ENCODE results near the gene PPP2R3B.
"Not testable (repeated sequence)": the region's sequence is repeated elsewhere in the genome, so short reads cannot be mapped to it uniquely, and the experiment has no call there.

PPP2R3B gene

GRCh38 chrX:327660-328126 lies 59.0 kb downstream of the PPP2R3B start:
- no peak overlapping the region for H3K27ac ChIP-seq
- DNase-seq (ENCODE audit: low read depth, low spot score), result no peak

GRCh38 chrX:324664-325063 lies 62.0 kb downstream of the PPP2R3B start:
- not testable (repeated sequence) for H3K27ac ChIP-seq; DNase-seq (ENCODE audit: low read depth, low spot score)

- H3K27ac ChIP-seq, result no peak overlapping the region
- DNase-seq (ENCODE audit: low read depth, low spot score), result peak; percentile 100
Measured at GRCh38 chrX:323721-324628, 62.7 kb downstream of the PPP2R3B start.

- DNase-seq (ENCODE audit: low read depth, low spot score), result no peak
- peak overlapping the region; percentile 88 for H3K27ac ChIP-seq
Measured at GRCh38 chrX:320126-320783, 66.5 kb downstream of the PPP2R3B start.

- no peak for DNase-seq (ENCODE audit: low read depth, low spot score)
Measured at GRCh38 chrX:319579-320125, 67.1 kb downstream of the PPP2R3B start.

GRCh38 chrX:318739-319578 lies 67.7 kb downstream of the PPP2R3B start, which contains the start of gene GTPBP6:
TSS of gene GTPBP6 (minus strand) at chrX:318796. CDS start at chrX:318787, 9 bp downstream.
- H3K27ac ChIP-seq, result peak within 1 kb of the TSS; percentile 88
- DNase-seq (ENCODE audit: low read depth, low spot score), result peak; percentile 99

More at GRCh38 chrX:319579-320125, 67.1 kb downstream of the PPP2R3B start:
- H3K27ac ChIP-seq, result peak overlapping the region; percentile 88

GRCh38 chrX:318068-318738 lies 68.5 kb downstream of the PPP2R3B start:
- H3K27ac ChIP-seq, result peak overlapping the region; percentile 88
- DNase-seq (ENCODE audit: low read depth, low spot score), result peak; percentile 97

- peak overlapping the region; percentile 88 for H3K27ac ChIP-seq
- DNase-seq (ENCODE audit: low read depth, low spot score), result no peak
Measured at GRCh38 chrX:317424-318067, 69.2 kb downstream of the PPP2R3B start.

GRCh38 chrX:316351-317325 lies 70.1 kb downstream of the PPP2R3B start:
- no peak overlapping the region for H3K27ac ChIP-seq
- DNase-seq (ENCODE audit: low read depth, low spot score), result no peak

- no peak for DNase-seq (ENCODE audit: low read depth, low spot score)
Measured at GRCh38 chrX:314781-315595, 71.7 kb downstream of the PPP2R3B start.

GRCh38 chrX:314049-314448 lies 72.7 kb downstream of the PPP2R3B start:
- DNase-seq (ENCODE audit: low read depth, low spot score), result no peak
- H3K27ac ChIP-seq, result no peak overlapping the region

More at GRCh38 chrX:314781-315595, 71.7 kb downstream of the PPP2R3B start:
- H3K27ac ChIP-seq, result no peak overlapping the region

- no peak overlapping the region for H3K27ac ChIP-seq
- no peak for DNase-seq (ENCODE audit: low read depth, low spot score)
Measured at GRCh38 chrX:313546-313945, 73.2 kb downstream of the PPP2R3B start.

- H3K27ac ChIP-seq, result no peak overlapping the region
- DNase-seq (ENCODE audit: low read depth, low spot score), result no peak
Measured at GRCh38 chrX:312621-313331, 73.9 kb downstream of the PPP2R3B start.

GRCh38 chrX:311156-312129 lies 75.3 kb downstream of the PPP2R3B start:
- DNase-seq (ENCODE audit: low read depth, low spot score), result no peak
- H3K27ac ChIP-seq, result no peak overlapping the region

GRCh38 chrX:310621-311155 lies 76.0 kb downstream of the PPP2R3B start:
- H3K27ac ChIP-seq, result no peak overlapping the region
- no peak for DNase-seq (ENCODE audit: low read depth, low spot score)

All from epithelial cell of prostate (primary cell).